Calu3 (cell line): ENCODE results near the gene B3GLCT. TPM values are rescaled to one million over a fixed set of nuclear protein-coding genes. Genes with fewer than 3 reads are reported as not detected.

Source experiments
- BruUV-seq: library from RNA; stranded (reverse); fragments of 400-500 nt; replicated peaks from 2 replicates; lab custom pipeline; 2021; lab: Mats Ljungman, UMichigan
- CTCF ChIA-PET: fragments of 300-600 bp; sonication (Branson Sonifier 250); formaldehyde crosslinking; loops from one replicate; lab custom pipeline; 2022; ENCODE audit warnings: antibody characterized with exemption; lab: Charles Lee
- DNase-seq: peaks from one replicate; pipeline ENCODE4 v3.0.0; 2022
- H3K27ac Mint-ChIP-seq: one replicate; pipeline ENCODE4 v1.8.0; 2022; ENCODE audit warnings: mixed read lengths; ENCODE audit not compliant: unreplicated experiment
- H3K27me3 Mint-ChIP-seq: one replicate; pipeline ENCODE4 v1.8.0; 2022; ENCODE audit warnings: mixed read lengths; ENCODE audit not compliant: unreplicated experiment
- H3K36me3 Mint-ChIP-seq: one replicate; pipeline ENCODE4 v1.8.0; 2022; ENCODE audit warnings: mild to moderate bottlenecking, moderate library complexity, mixed read lengths; ENCODE audit not compliant: insufficient read depth, unreplicated experiment
- H3K4me1 Mint-ChIP-seq: one replicate; pipeline ENCODE4 v1.8.0; 2022; ENCODE audit warnings: mild to moderate bottlenecking, low read depth, mixed read lengths; ENCODE audit not compliant: unreplicated experiment
- H3K4me3 Mint-ChIP-seq: one replicate; pipeline ENCODE4 v1.8.0; 2022; ENCODE audit warnings: mild to moderate bottlenecking, low read depth, moderate library complexity, mixed read lengths; ENCODE audit not compliant: unreplicated experiment
- H3K9me3 Mint-ChIP-seq: one replicate; pipeline ENCODE4 v1.8.0; 2022; ENCODE audit warnings: low read depth, mixed read lengths; ENCODE audit not compliant: unreplicated experiment
- CTCF ChIP-seq: fragments of 200-600 bp; IDR thresholded peaks from one replicate; pipeline ENCODE4 v1.8.0; 2022; ENCODE audit warnings: antibody characterized with exemption; ENCODE audit not compliant: unreplicated experiment
- intact Hi-C: fragments of 100-400 bp; cut with micrococcal nuclease; formaldehyde crosslinking; loops from one replicate; pipeline ENCODE4 v1.10.0; 2022; ENCODE audit not compliant: unreplicated experiment
- total RNA-seq: library from RNA; stranded (reverse); gene quantifications from 2 replicates; pipeline ENCODE4 v1.2.3, GENCODE V29; 2022

Gene B3GLCT
- total RNA-seq, 1 experiment from 2014 or later: 5.1 TPM

DNA sequence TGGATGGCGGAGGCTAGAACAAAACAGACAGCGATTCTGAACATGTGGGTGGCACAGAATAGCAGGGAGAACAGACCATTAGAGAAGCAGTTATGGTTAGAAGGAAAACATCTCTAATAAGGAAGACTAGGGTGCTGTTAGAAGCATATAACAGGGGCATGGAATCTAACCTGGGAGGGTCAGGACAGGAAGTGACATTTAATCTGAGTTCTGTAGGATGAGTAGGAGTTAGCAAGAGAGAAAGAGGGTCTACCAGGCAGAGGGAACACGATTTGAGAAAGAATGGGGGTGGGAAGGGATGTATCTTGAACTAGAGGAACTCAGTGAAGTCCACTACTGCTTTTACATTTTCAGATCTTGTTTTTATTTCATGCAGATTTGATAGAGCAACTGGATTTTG lies 48.6 kb downstream of the B3GLCT start:
- no peaks in the 10 kb centered on the region for H3K4me1 Mint-ChIP-seq
- H3K36me3 Mint-ChIP-seq: no peaks in the 10 kb centered on the region
- H3K4me3 Mint-ChIP-seq: no peak overlapping the region
- no peak overlapping the region for H3K27ac Mint-ChIP-seq
- no peak for TF ChIP-seq CTCF
- no peak for DNase-seq
- CTCF ChIA-PET: no interaction called here
- peaks cover 9% of the 10 kb centered on the region for H3K9me3 Mint-ChIP-seq
- intact Hi-C loops: loop anchor here (10.0 kb wide), 1 partner anchor 496 kb away; no protein-coding TSS in a partner anchor
- H3K27me3 Mint-ChIP-seq: no peaks in the 10 kb centered on the region
- no TSS peak for BruUV-seq

GRCh38 chr13:31248965-31249539 lies 49.3 kb downstream of the B3GLCT start:
- intact Hi-C loops: loop anchor here (10.0 kb wide), 1 partner anchor 496 kb away; no protein-coding TSS in a partner anchor
- H3K9me3 Mint-ChIP-seq: peaks cover 9% of the 10 kb centered on the region
- H3K27me3 Mint-ChIP-seq: no peaks in the 10 kb centered on the region
- no peak overlapping the region for H3K4me3 Mint-ChIP-seq
- BruUV-seq: no TSS peak
- CTCF ChIA-PET: no interaction called here
- no peak overlapping the region for H3K27ac Mint-ChIP-seq
- no peaks in the 10 kb centered on the region for H3K36me3 Mint-ChIP-seq
- H3K4me1 Mint-ChIP-seq: no peaks in the 10 kb centered on the region
- no peak for TF ChIP-seq CTCF
- no peak for DNase-seq

GRCh38 chr13:31250435-31250834 lies 50.7 kb downstream of the B3GLCT start:
- no peaks in the 10 kb centered on the region for H3K36me3 Mint-ChIP-seq
- no peaks in the 10 kb centered on the region for H3K4me1 Mint-ChIP-seq
- no peaks in the 10 kb centered on the region for H3K27me3 Mint-ChIP-seq
- intact Hi-C loops: no loop called here
- H3K4me3 Mint-ChIP-seq: no peak overlapping the region
- CTCF ChIA-PET: no interaction called here
- DNase-seq: no peak
- H3K27ac Mint-ChIP-seq: no peak overlapping the region
- no peak for TF ChIP-seq CTCF
- no TSS peak for BruUV-seq
- H3K9me3 Mint-ChIP-seq: peaks cover 9% of the 10 kb centered on the region

DNA sequence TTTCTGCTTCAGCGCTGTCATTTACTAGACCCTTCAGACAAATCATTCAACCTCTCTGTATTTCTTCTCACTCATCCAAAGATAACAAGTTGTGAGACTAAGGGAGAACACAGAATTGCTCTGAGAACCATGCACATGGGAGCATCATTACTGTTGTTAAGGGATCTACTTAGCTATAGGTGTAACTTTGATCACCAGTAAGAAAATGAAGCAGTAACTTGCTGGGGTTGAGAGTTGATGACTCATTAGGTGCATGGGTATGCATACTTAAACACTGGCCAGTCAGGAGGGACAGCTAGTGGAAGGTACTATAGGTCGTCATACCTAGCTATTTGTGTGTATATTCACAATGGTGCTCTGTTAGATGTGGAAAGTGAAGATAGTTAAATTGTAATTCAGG lies 61.5 kb downstream of the B3GLCT start:
- intact Hi-C loops: no loop called here
- H3K4me3 Mint-ChIP-seq: no peak overlapping the region
- no peaks in the 10 kb centered on the region for H3K4me1 Mint-ChIP-seq
- TF ChIP-seq CTCF: no peak
- CTCF ChIA-PET: no interaction called here
- BruUV-seq: no TSS peak
- H3K27me3 Mint-ChIP-seq: no peaks in the 10 kb centered on the region
- DNase-seq: no peak
- no peak overlapping the region for H3K27ac Mint-ChIP-seq
- no peaks in the 10 kb centered on the region for H3K9me3 Mint-ChIP-seq
- no peaks in the 10 kb centered on the region for H3K36me3 Mint-ChIP-seq
